AG09309 (cell line): Measurements from ENCODE around the gene TFF1.

Experiments
- DNase-seq: peaks from one replicate; pipeline ENCODE4 v3.0.0-alpha.2; 2010; ENCODE audit warnings: low read depth
- H3K4me3 ChIP-seq: 2 replicates; pipeline ENCODE4 v1.5.1; 2011; ENCODE audit warnings: mild to moderate bottlenecking, low read depth, low read length, moderate library complexity; ENCODE audit not compliant: control insufficient read depth
- TF ChIP-seq, protein P1 (sequence below): IDR thresholded peaks from 2 replicates; pipeline ENCODE4 v1.5.1; 2011; ENCODE audit warnings: mild to moderate bottlenecking, low read depth, low read length, inconsistent platforms; ENCODE audit not compliant: insufficient read depth, control insufficient read depth; ENCODE audit errors: missing control alignments

TFF1 gene

DNA sequence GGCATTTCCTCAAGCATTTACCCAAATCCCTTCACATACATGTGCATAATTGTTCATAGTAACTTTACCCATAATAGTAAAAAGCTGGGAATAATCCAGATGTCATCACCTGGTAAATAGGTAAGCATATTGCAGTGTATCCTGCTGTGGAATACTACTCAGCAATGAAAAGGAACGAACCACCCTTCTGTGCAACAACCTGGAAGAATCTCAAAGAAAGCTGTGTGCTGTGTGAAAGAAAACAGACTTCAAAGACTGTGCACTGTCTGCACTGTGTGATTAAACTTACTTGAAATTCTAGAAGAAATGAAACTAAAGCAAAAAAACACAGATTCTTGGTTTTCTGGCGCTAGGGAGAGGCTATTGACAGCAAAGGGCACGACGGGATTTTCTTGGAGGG is 29.1 kb downstream of the TFF1 start:
- no peak overlapping the region for H3K4me3 ChIP-seq
- TF ChIP-seq, protein P1, sequence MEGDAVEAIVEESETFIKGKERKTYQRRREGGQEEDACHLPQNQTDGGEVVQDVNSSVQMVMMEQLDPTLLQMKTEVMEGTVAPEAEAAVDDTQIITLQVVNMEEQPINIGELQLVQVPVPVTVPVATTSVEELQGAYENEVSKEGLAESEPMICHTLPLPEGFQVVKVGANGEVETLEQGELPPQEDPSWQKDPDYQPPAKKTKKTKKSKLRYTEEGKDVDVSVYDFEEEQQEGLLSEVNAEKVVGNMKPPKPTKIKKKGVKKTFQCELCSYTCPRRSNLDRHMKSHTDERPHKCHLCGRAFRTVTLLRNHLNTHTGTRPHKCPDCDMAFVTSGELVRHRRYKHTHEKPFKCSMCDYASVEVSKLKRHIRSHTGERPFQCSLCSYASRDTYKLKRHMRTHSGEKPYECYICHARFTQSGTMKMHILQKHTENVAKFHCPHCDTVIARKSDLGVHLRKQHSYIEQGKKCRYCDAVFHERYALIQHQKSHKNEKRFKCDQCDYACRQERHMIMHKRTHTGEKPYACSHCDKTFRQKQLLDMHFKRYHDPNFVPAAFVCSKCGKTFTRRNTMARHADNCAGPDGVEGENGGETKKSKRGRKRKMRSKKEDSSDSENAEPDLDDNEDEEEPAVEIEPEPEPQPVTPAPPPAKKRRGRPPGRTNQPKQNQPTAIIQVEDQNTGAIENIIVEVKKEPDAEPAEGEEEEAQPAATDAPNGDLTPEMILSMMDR, result no peak

DNA sequence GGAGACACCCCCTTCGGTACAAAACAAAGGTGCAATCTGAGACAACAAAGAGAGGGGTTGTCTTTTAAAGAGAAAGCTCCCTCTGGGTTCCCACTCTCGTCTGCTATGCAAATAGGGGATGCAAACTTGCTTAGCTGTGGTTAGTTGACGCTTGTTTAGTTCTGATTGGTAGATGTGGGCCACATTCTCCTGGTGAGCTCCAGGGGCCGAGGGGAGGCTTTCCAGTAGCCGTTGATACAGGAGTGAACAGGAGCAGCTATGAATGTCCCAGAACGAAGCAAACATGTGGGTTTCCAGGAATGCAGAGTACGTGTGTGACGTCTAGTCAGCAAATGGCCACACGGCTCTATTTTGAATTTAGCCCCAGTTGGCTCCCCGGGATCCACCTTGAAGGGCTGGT is 30.3 kb downstream of the TFF1 start:
- H3K4me3 ChIP-seq, result no peak overlapping the region
- TF ChIP-seq, protein P1, result no peak
- DNase-seq, result no peak

More for the DNA sequence above, 29.1 kb downstream of the TFF1 start:
- no peak for DNase-seq

DNA sequence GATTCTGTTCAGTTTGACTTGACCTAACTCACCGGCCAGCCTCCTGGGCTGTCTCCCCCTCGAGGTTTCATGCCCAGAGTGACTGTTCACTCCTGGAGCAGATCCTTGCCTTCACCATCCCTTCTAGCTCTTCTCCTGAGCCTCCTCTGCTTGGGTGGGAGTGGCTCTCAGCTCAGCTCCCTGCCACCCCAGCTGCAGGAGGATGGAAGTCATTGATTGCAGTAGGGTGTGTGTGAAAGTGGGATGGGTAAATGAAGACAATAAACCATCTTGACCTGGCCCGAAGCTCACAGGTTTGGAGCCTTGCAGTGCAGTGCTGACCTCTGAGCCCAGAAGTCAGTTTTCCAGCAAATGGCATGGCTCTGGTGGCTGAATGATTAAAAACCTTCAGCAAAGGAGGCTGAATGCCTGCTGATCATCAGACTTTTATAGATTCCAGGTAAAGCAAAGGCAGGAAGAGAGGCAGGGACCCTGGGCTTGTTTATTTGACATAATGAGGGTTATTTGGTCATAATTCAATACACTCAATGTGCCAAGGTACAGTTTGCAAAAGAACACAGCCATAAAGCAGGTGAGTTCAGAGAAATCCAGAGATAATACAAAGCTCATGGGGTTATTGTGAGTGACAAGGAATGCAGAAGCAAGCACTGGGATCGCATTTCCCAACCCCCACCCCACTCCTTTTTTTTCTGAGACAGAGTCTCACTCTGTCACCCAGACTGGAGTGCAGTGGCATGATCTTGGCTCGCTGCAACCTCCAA is 33.6 kb downstream of the TFF1 start:
- H3K4me3 ChIP-seq, result no peak overlapping the region
- TF ChIP-seq, protein P1, result no peak
- DNase-seq, result no peak

DNA sequence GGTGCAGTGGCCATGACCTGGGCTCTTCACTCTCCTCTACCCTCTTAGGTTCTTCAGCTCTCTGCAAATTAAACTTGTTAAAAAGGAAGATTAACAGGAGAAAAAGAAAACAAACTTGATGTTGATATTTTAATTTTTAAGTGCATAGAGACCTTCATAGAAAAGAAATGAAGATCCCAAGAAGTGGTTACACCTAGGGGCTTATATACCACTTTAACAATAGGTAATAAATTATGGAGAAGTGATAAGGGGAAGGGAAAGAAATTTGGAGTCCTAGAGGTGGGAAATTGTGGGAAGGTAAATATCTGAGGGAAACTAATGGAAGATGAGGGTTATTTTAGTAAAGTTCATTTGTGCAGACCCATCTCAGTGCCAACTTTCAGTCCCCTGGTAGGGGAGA is 34.7 kb downstream of the TFF1 start:
- TF ChIP-seq, protein P1, result no peak
- no peak for DNase-seq
- H3K4me3 ChIP-seq, result no peak overlapping the region

DNA sequence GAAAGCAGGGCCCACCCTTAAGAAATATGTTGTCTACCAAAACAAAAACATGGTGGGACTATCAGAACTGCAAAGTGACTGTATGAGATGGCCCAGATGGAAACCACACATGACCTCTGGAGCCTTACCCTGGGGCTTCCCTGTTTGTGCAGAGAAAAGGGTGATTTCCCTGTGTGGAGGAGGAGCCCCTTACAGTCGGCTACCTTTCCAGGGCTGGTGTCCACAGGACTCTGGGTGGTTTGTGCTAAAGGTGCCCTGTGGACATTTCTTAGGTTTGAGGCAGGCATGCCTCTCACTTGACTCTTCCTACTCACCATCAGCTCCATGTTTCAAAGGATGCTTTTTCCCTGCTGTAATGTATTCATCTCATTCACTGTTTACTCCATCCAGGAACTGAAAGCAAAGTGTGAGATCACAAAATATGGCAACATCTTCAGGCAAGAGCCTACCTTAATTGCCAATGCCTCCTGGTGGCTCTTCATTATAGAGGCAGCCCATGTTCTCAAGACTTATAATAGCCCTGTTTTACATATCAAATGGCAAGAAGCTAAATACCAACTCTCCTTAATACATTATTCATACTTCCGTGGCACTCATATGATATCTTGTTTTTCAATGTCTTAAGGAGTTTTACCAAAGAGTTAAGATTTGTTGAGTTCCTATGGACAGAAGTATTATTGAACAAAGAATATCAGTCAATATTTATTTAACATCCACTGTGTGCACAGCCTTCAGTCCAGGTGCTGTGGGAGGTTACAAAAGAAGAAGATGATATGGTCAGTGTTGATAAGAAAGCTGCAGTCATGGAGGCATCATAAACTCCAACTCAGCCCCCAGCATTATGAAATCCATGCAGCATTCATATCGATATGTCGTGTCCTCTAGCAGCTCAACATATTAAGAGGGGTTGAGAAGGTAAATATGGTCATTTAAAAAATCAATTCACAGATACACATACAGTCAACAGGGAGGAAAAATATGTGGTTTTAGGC is 35.7 kb downstream of the TFF1 start:
- H3K4me3 ChIP-seq, result no peak overlapping the region
- TF ChIP-seq, protein P1, result no peak
- no peak for DNase-seq

DNA sequence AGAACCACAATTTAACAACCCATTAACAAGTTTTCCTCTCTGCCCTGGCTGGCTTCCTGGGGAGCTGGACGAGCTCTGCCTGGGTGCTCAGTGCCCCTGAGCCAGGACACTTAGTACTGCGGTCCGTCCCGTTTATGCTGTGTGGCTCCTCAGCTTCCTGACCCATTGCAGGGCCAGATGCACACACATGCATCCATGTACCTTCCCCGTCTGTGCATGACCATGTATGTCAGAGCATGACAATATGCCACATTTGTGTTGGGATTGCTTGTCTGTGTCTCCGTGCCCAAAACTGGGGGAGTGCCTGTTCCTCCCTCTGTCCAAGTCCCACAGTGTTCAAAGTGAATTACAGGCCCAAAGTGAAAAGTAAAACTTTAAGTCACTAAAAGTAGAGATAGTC is 41.4 kb downstream of the TFF1 start:
- no peak overlapping the region for H3K4me3 ChIP-seq
- TF ChIP-seq, protein P1, result no peak
- DNase-seq, result no peak
